ENCODE data around the gene CEMIP2. TPM values are rescaled to one million over a fixed set of nuclear protein-coding genes. Genes with fewer than 3 reads are reported as not detected.

CEMIP2 gene
- total and polyA plus RNA-seq, 10 of the 15 experiments (the other 5 are each of a cell fraction or from before 2014, with no cell fraction given), result 0.50 to 19.2 (median 1.2) TPM

DNA sequence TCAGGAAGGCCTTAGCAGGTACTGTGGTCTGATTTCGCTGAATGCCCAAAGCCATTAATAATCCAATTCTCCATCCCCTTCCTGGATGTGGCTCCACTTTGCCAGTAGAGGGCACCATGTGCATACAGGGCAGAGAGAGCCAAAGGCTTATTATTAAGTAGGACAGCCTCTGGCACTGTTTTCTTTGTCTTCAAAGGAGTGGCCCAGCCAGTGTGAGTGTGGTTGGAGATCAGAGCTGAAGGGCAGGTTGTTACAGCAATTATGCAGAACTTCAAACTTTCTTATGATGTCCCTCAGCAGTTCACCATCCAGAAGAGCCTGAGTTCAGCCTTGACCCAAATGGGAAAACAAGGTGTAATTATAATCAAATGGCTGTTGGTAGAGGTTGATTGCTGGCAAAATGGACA lies 38.6 kb upstream of the CEMIP2 start (continued):
- TF ChIP-seq E2F8 (IDR thresholded peaks at IDR 0.05; ENCODE audit: low read depth, partially characterized antibody), result no peak
- TF ChIP-seq IKZF1 (conservative IDR thresholded peaks at IDR 0.05), result no peak
- TF ChIP-seq RBBP5 (conservative IDR thresholded peaks at IDR 0.05), result no peak
- peak; percentile 85 to 94 (median 91) for TF ChIP-seq CTCF (IDR thresholded peaks at IDR 0.05 in 2 of 3, conservative IDR thresholded peaks at IDR 0.05 in 1 of 3; ENCODE audit: control insufficient read depth in 2 of 3, extremely low read depth in 1 of 3, insufficient read depth in 1 of 3, low read depth in 3 of 3, low read length in 3 of 3)
- TF ChIP-seq SREBF1 (IDR thresholded peaks at IDR 0.05; ENCODE audit: low read length), result no peak
- no peak for TF ChIP-seq MEF2A (IDR thresholded peaks at IDR 0.05; ENCODE audit: insufficient read depth, low read depth, low read length)
- TF ChIP-seq LARP7 (IDR thresholded peaks at IDR 0.05), result no peak
- TF ChIP-seq CHD1 (IDR thresholded peaks at IDR 0.05; ENCODE audit: low read depth, low read length), result no peak
- TF ChIP-seq BCLAF1 (IDR thresholded peaks at IDR 0.05), result no peak
- no peak for TF ChIP-seq TAF1 (IDR thresholded peaks at IDR 0.05; ENCODE audit: borderline replicate concordance, low read depth, low read length)
- TF ChIP-seq, protein P1, sequence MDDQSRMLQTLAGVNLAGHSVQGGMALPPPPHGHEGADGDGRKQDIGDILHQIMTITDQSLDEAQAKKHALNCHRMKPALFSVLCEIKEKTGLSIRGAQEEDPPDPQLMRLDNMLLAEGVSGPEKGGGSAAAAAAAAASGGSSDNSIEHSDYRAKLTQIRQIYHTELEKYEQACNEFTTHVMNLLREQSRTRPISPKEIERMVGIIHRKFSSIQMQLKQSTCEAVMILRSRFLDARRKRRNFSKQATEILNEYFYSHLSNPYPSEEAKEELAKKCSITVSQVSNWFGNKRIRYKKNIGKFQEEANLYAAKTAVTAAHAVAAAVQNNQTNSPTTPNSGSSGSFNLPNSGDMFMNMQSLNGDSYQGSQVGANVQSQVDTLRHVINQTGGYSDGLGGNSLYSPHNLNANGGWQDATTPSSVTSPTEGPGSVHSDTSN (IDR thresholded peaks at IDR 0.05; ENCODE audit: insufficient replicate concordance, low read depth, low read length), result no peak
- no peak for TF ChIP-seq RFX5 (IDR thresholded peaks at IDR 0.05; ENCODE audit: low read depth, low read length)
- no peak for TF ChIP-seq CHD2 (IDR thresholded peaks at IDR 0.05; ENCODE audit: borderline replicate concordance, low read depth, low read length)
- TF ChIP-seq HDAC2 (IDR thresholded peaks at IDR 0.05), result no peak
- no peak for TF ChIP-seq MTA2 (IDR thresholded peaks at IDR 0.05; ENCODE audit: low read depth)
- no peak for TF ChIP-seq NKRF (conservative IDR thresholded peaks at IDR 0.05)
- TF ChIP-seq POU2F2 (IDR thresholded peaks at IDR 0.05; ENCODE audit: borderline replicate concordance, low read depth, low read length), result no peak
- no peak for TF ChIP-seq CHD4 (IDR thresholded peaks at IDR 0.05)
- TF ChIP-seq EZH2 (IDR thresholded peaks at IDR 0.05; ENCODE audit: borderline replicate concordance, control insufficient read depth, low read depth, low read length), result no peak
- no peak for TF ChIP-seq BMI1 (IDR thresholded peaks at IDR 0.05; ENCODE audit: borderline replicate concordance)
- TF ChIP-seq NRF1 (conservative IDR thresholded peaks at IDR 0.05; ENCODE audit: low read depth, low read length), result no peak; the same call in 1 of the 2 replicates

Measured in GM12878 (cell line).